Measurements from ENCODE around the gene SNTG2. TPM values are rescaled to one million over a fixed set of nuclear protein-coding genes. Genes with fewer than 3 reads are reported as not detected.

Gene SNTG2
- total RNA-seq, 4 donors from 2014 or later, result 1.7 to 5.9 (median 2.0) TPM; not detected in 1

DNA sequence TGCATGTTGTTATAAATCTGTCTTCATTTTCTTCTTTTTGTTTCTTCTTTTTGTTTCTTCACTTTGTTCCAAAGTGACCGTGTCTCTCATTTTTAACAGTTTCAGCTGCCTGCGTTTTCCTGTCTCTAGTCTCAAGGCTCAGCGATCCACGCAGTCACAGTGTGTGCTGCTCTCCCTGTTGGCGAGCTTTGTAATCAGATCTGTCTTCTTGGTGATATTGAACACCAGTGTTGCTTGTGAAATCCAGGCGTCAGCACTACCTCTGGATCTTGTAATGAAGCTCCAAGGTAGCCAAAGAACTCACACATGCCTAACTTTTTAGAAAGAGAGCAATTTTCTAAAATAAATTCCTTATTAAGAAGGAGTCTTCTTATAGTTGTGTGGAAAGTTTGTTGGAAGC, 13.2 kb downstream of the SNTG2 start:
- Histone ChIP-seq H3K36me3 (no peaks in the 10 kb centered on the region), H3K27ac (no peak overlapping the region), H3K9me3 (peaks cover 0 to 3% (median under 1%) of the 10 kb centered on the region in 3 donors), H3K27me3 (no peaks in the 10 kb centered on the region), H3K4me3 (no peak overlapping the region), H3K4me1 (no peaks in the 10 kb centered on the region)
- no peak for DNase-seq
- 80 to 92% methylated on average over 6 of the region's 6 CpGs for WGBS, 2 donors
- no peak for TF ChIP-seq POLR2A (IDR thresholded peaks at IDR 0.05)
- TF ChIP-seq, protein P1, sequence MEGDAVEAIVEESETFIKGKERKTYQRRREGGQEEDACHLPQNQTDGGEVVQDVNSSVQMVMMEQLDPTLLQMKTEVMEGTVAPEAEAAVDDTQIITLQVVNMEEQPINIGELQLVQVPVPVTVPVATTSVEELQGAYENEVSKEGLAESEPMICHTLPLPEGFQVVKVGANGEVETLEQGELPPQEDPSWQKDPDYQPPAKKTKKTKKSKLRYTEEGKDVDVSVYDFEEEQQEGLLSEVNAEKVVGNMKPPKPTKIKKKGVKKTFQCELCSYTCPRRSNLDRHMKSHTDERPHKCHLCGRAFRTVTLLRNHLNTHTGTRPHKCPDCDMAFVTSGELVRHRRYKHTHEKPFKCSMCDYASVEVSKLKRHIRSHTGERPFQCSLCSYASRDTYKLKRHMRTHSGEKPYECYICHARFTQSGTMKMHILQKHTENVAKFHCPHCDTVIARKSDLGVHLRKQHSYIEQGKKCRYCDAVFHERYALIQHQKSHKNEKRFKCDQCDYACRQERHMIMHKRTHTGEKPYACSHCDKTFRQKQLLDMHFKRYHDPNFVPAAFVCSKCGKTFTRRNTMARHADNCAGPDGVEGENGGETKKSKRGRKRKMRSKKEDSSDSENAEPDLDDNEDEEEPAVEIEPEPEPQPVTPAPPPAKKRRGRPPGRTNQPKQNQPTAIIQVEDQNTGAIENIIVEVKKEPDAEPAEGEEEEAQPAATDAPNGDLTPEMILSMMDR (IDR thresholded peaks at IDR 0.05), result no peak
- intact Hi-C loops (cut with DNase I), result no loop called here

DNA sequence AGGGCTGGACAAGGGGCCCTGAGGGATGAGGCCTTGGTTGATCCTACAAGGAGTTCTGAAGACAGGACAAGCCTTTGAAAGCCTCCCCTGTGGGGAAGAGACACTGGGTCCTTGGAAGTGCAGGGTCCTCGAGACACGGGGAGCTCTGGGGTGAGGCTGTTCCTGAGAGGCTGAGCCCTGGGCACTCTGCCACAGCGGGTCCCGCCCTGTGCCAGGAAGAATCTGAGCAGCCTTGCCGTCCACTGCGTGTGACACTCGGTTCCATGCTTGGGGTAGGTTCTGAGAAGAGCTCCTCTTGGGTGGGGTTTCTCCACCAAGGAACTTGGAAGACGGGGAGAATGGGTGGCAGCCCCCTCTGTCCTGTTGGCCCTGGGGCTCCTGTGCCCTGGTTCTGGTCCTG, 13.9 kb downstream of the SNTG2 start:
- no peaks in the 10 kb centered on the region for H3K4me1 ChIP-seq
- H3K9me3 ChIP-seq, result peaks cover 0 to 8% (median 4%) of the 10 kb centered on the region in 3 donors
- no peaks in the 10 kb centered on the region for H3K36me3 ChIP-seq
- no peak overlapping the region for H3K4me3 ChIP-seq
- DNase-seq, result no peak
- no peak overlapping the region for H3K27ac ChIP-seq
- TF ChIP-seq, protein P1 (IDR thresholded peaks at IDR 0.05), result no peak
- TF ChIP-seq POLR2A (IDR thresholded peaks at IDR 0.05), result no peak
- no peaks in the 10 kb centered on the region for H3K27me3 ChIP-seq
- intact Hi-C loops (cut with DNase I), result no loop called here
- WGBS, 2 donors, result 75 to 78% methylated on average over 2 to 8 of the region's 8 CpGs

DNA sequence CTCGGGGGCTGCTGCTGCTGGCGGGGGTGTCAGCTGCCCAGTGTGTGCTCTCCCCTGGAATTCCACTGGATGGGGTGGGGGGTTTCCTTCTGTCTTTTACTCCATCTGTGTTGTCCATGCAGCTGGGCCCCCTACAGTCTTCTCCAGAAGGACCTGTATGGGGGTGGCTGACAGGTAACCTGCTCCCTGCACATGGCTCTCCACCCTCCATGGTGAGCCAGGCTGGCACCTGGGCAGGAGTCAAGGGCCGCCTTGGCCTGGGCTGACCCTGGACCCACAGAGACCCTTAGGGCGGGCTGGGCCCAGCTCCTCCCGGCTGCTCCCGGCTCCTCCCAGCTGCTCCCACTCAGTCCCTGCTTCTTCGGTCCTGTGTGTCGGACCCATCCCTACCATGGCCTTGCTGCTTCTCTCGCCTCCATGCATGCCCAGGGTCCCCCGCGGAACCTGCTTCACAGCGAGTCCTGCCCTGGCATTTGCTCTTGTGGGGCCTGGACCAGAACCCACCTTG, 15.0 kb downstream of the SNTG2 start:
- no peaks in the 10 kb centered on the region for H3K27me3 ChIP-seq
- 70 to 85% methylated on average over 10 to 11 of the region's 12 CpGs for WGBS, 2 donors

DNA sequence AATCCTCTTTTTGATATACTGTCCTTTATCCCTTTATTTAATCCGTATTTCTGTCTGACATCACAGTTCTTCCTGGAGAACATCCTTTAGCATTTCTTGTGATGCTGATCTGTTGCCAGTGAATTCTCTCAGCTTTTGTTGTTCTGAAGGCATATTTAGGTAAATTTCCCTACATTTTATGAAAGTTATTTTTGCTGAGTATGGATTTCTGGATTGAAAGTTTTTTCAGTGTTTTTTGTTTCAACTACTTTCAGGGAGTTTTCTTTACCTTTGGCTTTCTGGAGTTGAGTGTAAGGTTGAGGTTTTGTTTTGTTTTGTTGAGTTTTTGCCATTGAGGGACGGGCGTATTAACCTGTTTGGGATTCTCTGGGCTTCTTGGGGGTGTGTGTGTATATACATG, 22.5 kb downstream of the SNTG2 start:
- TF ChIP-seq POLR2A (IDR thresholded peaks at IDR 0.05), result no peak
- TF ChIP-seq, protein P1 (IDR thresholded peaks at IDR 0.05), result no peak
- H3K36me3 ChIP-seq, result no peaks in the 10 kb centered on the region
- WGBS, 2 donors, result 72 to 82% methylated on average over 3 of the region's 3 CpGs
- peaks cover 0 to 8% (median 4%) of the 10 kb centered on the region in 3 donors for H3K9me3 ChIP-seq
- intact Hi-C loops (cut with DNase I), result no loop called here
- peaks cover 0 to 9% (median 0%) of the 10 kb centered on the region in 3 donors for H3K4me1 ChIP-seq
- H3K27ac ChIP-seq, result no peak overlapping the region
- H3K4me3 ChIP-seq, result no peak overlapping the region
- no peak for DNase-seq
- peaks cover 0 to 11% (median 0%) of the 10 kb centered on the region in 4 donors for H3K27me3 ChIP-seq

More for the DNA sequence above, 15.0 kb downstream of the SNTG2 start:
- intact Hi-C loops (cut with DNase I), result no loop called here
- H3K4me3 ChIP-seq, result no peak overlapping the region
- no peaks in the 10 kb centered on the region for H3K36me3 ChIP-seq
- no peaks in the 10 kb centered on the region for H3K4me1 ChIP-seq
- DNase-seq, result no peak
- H3K27ac ChIP-seq, result no peak overlapping the region
- H3K9me3 ChIP-seq, result peaks cover 0 to 8% (median 4%) of the 10 kb centered on the region in 3 donors
- TF ChIP-seq POLR2A (IDR thresholded peaks at IDR 0.05), result no peak
- TF ChIP-seq, protein P1 (IDR thresholded peaks at IDR 0.05), result no peak

DNA sequence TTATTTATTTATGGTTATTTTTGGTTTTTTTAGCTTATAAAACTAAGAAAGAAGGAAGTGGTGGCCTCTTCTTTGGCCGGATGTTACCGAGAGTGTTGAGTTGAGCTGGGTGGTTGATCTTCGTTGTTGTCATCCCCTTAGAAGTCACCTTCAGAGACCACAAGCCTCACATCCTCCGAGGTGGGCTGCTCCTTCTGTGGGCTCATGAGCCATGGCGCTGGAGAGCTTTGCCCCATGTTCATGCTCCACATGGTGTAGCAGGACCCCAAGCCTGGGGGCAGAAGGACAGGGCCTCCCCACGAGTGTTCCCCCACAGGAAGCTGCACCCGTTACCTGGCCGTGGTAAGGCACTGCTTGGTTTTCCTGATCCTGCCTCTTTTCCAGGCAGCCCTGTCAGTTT, 23.4 kb downstream of the SNTG2 start:
- Histone ChIP-seq H3K4me1 (peaks cover 0 to 9% (median 0%) of the 10 kb centered on the region in 3 donors), H3K27ac (no peak overlapping the region), H3K4me3 (no peak overlapping the region), H3K36me3 (no peaks in the 10 kb centered on the region), H3K27me3 (peaks cover 0 to 11% (median 0%) of the 10 kb centered on the region in 4 donors), H3K9me3 (peaks cover 0 to 3% (median 2%) of the 10 kb centered on the region in 3 donors)
- intact Hi-C loops (cut with DNase I), result no loop called here
- WGBS, 2 donors, result 21 to 46% methylated on average over 4 to 5 of the region's 8 CpGs
- TF ChIP-seq, protein P1 (IDR thresholded peaks at IDR 0.05), result no peak
- no peak for TF ChIP-seq POLR2A (IDR thresholded peaks at IDR 0.05)
- DNase-seq, result no peak

Measured in esophagus squamous epithelium (tissue), 5 donors.